ENCODE data around the gene ZDHHC7.
"Not testable (repeated sequence)": the region's sequence is repeated elsewhere in the genome, so short reads cannot be mapped to it uniquely, and the experiment has no call there.

Gene ZDHHC7, protein sequence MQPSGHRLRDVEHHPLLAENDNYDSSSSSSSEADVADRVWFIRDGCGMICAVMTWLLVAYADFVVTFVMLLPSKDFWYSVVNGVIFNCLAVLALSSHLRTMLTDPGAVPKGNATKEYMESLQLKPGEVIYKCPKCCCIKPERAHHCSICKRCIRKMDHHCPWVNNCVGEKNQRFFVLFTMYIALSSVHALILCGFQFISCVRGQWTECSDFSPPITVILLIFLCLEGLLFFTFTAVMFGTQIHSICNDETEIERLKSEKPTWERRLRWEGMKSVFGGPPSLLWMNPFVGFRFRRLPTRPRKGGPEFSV
- 47.7 to 70.1 reads per million in 2 donors for total RNA-seq

DNA sequence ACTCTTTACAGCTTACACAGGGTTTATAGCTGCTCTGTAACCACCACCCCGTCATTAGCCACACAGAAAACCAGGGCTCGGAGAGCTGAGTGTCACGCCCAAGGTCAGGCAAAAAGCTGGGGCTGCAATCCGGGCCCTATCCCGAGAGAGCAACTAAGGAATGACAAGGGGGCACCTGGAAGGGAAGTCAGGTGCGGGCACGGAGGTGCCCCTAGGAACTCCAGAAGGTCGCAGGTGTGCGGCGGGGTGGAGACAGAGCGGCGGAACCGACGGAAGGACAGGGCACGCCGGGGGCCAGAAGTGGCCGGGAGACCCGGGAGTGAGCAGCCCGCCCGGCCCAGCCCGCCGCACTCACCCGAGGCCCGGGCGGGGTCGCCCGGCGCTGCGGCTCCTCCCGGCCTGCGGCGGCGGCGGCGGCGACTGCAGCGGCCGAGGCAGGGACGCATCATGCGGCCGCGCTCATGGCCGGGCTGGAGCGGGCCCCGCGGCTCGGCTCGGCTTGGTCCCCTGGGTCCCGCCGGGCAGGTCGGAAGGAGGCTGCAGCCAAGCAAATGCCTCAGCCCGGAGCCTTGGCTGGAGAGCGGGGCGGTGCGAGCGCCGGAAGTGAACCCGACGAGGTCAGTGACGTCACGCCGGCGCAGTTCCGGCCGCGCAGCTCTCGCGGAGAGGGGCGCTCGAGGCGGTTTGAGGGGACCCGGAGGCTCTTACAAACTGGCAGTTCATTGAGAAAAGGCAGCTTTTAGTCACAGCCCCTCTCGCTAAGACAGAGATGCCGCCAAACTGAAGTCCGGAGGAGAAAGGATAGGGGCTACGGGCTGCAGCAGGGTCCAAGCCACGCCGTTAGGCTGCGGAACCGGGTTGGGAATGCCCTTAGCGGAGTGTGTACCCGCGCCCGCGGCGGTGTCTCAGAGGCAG is at the start of gene ZDHHC7:
Gene ZDHHC7 (minus strand): TSS at position 605 of the 915 bp plus-strand sequence. CDS start 20,917 bp downstream, outside the sequence.
- peak; percentile 73 to 88 (median 78) for DNase-seq

DNA sequence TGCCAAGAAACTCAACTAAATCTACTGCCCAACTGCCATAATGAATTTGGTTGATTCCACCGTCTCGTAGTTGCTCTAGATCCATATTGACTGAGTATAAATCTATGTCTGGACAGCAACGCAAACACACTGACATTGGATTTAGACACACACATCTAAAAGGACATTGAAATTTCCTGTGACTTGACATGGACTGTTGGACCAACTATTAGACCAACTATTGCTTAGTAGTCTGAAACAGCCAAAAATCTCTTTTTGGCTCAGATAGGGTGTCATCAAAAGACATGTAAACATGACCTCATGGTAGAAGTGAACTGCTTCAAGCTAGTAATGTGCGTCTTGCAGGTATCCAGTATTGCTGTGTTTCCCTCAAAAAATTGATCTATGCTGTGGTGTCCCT is 47.6 kb upstream of the ZDHHC7 start:
- no peak for DNase-seq

DNA sequence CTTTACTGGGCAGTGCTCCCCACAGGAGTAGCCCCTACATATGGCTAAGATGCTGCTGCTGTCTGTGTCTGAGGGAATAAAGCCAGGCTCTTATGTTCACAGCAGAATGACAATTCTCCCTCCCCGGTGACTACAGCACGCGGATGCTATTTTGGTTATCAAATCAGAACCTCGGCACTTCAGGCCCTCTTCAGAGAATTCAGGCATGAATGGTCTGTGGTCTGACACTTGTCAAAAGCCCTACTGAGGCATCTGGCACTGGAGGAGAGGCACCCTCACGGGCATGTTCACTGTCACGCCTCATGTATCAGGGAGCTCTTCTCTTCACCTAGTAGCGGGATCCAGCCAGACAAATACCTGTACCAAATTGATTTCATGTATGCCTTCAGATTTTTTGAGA is 46.6 kb upstream of the ZDHHC7 start:
- no peak for DNase-seq

DNA sequence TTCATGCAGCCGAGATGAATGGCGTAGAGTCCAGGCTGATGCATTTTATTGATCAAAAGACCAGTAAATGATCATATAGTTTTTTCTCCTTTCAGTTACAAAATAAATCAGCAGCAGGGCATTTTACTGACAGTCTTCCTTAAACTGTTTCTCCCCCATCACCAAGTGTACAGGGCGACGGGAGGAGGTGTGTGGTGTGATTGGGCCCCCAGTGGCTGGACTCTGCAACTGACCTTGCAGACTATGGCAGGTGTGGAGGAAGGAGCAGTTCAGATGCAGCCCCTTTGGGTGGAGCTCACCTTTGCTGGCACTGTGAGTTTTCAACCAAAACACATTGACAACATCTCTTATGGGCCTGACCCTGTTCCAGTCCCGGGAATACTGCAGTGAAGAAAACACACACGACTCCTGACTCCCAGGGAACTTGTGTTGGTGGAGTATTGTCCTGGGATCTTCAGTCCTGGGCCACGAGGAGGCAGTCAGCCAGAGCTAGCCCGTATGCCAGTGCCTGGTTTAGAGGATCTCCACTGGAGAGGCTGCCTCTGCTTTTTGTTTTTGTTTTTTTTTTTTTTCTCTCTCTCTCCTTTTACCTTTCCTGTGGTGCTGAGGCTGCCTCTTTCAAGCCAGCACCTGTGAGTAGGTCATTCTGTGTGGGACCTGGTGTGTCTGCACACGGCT is 46.0 kb upstream of the ZDHHC7 start:
- no peak for DNase-seq

DNA sequence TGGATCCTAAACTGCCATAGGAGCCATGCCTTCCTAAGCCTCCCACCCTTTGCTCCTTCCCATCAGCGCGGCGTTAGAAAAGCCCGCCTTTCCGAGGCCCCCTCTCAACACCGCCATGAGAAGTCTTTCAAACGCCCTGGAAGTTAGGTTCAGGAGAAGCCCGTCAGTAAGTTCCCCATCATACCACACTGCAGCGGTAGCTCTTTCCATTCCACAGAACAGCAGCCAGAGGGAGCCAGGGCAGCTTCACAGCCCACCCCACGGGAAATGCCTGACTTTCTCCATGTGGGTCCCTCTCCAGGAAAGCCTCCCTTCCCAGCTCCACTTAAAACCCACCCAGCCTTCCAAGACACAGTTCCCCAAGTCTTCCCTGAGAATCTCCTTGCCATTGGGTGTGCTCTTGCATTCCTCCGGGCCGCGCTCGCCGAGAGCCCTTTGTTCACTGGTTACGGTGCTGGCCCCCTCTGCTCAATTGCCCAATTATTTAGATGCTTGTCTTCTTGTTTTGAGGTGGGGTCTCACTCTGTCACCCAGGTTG is 44.9 kb upstream of the ZDHHC7 start:
- no peak for DNase-seq

DNA sequence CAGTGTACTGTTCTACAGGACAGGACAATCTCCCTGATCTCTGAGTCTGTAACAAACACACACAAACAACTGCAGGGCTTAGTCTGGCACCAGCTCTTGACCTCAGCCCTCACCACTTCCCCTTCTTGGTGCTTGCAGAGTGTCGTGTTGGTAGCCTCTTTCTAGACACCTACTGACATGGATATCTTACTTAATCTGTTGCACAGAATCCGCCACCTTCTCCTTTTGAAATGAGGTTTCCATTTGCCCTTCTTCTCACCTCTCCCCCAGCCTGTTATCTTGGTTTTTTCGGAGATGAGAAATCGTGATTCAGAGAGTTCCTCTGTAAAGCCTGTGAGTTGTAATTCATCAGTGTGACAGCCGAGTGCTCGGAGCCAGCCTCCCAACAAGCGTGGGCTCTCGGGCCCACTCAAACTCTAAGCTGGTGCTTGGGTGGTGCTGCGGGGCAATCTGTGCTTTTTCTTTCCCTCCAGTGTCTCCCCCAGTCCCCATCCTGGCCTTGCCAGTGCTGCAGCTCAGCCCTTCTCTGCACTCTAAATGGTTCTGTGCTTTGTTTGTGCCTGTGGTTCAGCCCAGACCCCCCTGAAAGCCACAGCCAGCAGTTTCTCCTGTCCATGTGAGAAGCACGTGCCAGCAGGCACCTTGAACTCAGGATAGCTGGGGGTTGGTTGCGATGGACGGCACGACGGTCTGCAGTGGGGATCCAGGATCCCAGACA is 44.3 kb upstream of the ZDHHC7 start:
- peak in 4 of 5 experiments; percentile 35 to 99 (median 66) for DNase-seq

DNA sequence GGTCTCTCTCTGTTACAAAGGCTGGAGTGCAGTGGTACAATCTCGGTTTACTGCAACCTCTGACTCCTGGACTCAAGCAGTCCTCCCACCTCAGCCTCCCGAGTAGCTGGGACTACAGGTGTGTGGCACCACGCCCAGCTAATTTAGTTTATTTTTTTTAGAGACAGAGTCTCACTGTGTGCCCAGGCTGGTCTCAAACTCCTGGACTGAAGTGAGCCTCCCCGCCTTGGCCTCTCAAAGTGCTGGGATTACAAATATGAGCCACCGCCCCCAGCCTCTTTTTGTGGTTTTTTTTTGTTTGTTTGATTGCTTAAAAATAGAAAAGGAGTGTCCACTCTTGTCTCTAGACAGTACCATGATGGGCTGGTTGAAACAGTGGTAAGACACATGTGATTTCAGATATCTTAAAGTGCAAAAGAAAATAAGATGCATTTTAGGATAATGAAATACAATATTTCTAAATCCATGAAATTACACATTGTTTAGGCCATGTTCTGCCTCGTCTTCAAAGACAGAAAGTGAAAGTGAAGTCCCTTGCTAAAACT is 43.7 kb upstream of the ZDHHC7 start:
- DNase-seq = no peak

DNA sequence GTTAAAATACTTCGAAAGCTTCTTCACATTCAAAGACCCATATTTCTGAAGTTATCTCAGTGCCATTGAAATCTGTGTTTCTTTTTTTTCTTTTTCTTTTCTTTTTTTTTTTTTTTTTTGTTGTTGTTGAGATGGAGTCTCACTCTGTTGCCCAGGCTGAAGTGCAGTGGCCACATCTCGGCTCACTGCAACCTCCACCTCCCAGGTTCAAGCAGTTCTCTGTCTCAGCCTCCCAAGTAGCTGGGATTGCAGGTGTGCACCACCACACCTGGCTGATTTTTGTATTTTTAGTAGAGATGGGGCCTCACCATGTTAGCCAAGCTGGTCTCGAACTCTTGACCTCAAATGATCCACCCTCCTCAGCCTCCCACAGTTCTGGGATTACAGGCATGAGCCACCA is 43.0 kb upstream of the ZDHHC7 start:
- DNase-seq = not testable (repeated sequence)

DNA sequence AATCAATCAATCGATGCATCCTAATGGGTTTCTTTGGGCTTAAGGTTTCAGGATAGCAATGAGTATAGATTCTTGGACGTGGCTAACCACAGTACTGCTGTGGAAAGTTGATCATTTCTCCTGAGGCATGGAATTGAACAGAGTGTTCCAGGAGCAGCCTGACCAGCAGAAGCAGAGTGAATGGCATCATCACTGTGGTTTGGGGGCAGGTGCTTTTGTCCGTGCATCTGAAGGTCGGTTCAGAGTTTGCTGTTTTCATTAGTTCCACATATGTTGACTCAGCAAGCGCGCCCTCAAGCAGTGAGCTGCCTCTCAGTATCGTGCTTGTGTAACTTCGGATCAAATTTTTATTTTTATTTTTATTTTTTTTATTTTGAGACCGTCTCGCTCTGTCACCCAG is 41.2 kb upstream of the ZDHHC7 start:
- no peak for DNase-seq

DNA sequence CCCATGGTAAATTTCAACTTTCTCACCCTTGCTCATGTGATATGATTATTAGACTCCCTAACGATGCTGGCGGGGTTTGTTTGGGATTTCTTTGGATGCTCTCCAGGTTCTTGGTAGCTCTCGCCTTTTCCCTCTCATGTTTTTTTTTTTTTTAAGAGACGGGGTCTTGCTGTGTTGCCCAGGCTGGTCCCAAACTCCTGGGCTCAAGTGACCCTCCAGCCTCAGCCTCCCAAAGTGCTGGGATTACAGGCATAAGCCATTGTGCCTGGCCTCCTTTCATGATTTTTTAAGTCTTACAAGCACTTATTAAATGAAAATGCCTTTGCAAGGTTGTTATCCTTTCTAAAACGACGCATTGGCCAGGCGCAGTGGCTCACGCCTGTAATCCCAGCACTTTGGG is 40.3 kb upstream of the ZDHHC7 start:
- no peak for DNase-seq

DNA sequence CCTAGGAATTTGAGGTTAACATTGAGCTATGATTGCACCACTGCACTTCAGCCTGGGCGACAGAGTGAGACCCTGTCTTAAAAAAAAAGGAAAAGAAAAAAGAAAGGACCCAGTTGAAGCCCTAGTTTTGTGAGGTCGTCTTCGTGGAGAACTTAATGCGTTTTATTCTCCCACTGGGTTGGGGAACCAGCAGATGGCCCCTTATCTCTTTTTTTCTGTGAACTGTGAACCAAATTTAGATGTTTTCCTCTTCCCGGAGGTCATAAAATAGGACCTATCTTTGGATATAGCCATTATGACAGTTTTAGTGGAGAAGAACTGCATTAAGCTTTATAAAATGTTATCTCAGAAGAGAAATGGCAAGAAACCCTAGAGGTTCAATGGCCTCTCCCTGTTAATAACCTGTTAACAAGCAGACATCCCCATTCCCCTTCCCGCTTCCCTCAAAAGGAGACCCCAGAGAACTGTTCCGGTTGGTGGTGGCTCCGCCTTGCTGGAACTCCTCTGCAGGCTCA is 39.8 kb upstream of the ZDHHC7 start:
- DNase-seq = no peak

DNA sequence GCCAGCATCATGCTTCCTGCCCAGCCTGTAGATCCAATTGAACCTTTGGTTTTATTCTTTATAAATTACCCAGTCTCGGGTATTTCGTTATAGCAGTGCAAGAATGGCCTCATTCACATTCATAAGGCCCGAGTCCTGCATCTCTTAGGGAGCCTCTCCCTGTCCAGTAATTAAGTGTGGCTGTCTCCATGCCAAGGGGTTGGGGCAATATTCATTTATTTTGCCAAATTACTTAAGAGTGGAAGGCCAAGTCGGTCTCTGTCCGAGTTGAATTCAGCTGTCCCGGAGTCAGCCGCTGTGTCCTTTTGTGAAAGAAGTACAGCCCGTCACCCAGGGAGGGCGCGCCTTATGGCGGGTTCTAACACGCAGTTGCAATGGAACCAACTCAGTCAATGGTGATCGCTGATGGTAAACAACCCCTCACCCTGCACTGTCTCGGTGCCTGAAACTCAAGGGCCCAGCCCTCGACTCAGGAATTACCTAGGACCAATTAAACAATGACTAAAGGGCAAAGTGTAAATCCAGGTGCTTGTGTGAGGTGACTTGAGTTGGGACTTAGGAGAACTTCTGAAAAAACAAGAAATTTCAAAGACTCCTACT is 38.5 kb upstream of the ZDHHC7 start:
- no peak for DNase-seq

DNA sequence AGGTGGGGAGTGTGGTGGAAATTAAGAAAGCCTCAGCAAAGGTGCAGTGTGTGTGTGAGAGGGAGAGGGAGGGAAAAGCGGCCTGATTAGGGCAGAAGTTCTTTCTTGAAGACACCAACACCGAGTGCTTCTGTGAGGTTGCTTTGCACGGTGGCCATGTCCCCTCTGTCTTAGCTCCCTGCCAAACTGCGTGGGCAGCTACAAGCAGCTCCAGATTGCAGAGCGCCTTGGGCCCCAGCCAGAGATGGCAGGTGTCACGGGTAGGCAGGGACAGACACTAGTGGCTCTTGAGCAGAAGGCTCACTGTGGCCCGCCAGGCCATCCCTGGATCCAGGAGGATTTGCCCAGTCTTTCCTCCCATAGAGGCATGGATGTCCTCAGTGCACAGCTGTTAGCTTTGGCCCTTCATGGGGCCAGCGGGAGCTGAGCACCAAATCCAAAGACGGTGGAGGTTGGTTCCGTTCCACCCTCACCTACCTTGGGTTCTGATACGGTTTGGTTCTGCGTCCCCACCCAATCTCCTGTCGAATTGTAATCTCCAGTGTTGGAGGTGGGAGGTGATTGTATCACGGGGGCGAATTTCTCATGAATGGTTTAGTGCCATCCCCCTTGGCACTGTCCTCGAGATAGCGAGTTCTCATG is 37.7 kb upstream of the ZDHHC7 start:
- no peak for DNase-seq

DNA sequence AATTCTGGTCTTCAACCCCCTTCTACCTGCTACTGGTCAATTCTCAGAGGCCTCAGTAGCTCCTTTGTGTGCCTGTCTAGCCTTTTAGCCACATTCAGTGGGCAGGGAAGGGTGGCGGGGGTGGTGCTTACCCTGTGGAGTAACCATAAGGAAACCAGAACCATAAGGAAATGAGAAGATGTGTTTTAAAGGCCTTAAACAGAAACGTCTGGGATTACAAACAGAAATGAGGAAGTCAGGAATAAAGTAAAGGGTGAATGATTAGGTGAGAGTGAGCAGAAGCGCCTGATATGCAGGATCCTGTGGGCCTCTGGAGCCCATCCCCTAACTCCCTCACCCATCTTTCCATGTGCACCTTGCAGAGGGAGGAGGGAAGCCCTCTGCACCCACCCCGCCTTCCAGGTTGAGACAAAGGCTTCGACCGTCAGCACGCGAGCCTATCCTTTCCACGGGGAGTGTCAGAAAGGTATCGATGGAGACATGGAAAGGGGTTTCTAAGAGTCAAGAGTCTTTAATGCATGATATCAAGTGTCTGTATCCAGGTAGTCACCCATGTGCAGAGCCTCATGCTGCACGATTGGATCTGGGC is 36.6 kb upstream of the ZDHHC7 start:
- DNase-seq = no peak

DNA sequence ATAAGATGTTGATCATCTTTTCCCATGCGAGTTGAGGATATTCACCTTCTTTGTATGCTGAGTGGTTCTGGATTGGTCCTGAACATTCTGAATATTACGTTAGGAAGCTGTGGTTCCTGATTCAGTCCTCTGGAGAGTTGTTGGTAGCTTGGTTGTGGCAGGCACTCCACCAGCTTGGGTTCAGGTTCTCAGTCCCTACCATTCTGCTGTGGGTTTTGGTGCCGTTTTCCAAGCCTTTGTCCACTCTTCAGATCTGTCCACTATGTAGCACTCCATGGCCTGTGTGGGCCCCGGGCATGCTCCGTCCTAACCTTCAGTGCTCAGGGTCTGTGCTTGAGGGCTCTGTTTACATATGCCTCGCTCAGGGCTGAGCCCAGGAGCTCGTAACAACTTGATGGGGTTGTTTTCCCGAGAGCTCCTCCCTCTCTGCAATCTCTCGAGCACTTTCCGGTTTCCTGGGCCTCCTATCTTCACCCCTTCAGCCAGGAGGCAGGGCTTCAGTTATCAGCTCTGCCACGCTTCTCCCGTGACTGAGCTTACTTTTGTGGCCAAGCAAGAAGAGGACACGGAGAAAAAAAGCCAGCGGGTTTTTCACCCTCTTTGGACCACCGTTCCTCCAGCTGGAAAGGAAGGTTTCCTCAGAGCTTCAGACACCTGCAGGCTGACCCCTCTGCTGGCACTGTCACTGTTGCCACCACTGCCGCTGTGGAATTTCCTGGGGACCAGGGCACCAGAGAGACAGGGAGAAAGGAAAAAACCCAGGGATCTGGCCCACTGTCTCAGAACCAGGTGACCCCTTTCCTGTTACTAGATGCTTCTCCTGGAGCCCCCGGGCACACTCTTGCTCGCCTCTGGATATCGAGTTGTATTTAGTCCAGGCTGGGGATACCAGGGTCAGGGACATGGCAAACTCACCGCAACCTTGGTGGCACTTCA is 35.9 kb upstream of the ZDHHC7 start:
- no peak for DNase-seq

DNA sequence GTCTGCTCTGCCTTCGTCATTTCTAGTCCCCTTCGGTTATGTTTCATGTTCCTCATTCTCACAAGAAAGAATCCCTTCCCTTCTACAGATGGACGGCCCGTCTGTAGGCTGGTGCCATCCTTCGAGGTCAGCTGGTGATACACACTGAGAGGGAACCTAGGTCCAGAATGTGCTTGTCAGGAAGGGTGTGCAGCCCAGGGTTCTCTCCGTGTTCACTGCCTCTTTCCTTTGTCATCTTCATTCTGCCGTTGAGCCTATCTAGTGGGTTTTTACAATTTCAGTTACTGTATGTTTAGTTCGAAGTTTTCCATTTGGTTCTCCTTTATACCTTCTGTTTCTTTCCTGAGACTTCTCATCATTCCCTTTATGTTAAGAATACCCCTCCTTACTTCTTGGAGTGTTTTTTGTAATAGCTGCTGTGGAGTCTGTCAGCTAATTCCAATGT is 35.2 kb upstream of the ZDHHC7 start:
- no peak for DNase-seq

DNA sequence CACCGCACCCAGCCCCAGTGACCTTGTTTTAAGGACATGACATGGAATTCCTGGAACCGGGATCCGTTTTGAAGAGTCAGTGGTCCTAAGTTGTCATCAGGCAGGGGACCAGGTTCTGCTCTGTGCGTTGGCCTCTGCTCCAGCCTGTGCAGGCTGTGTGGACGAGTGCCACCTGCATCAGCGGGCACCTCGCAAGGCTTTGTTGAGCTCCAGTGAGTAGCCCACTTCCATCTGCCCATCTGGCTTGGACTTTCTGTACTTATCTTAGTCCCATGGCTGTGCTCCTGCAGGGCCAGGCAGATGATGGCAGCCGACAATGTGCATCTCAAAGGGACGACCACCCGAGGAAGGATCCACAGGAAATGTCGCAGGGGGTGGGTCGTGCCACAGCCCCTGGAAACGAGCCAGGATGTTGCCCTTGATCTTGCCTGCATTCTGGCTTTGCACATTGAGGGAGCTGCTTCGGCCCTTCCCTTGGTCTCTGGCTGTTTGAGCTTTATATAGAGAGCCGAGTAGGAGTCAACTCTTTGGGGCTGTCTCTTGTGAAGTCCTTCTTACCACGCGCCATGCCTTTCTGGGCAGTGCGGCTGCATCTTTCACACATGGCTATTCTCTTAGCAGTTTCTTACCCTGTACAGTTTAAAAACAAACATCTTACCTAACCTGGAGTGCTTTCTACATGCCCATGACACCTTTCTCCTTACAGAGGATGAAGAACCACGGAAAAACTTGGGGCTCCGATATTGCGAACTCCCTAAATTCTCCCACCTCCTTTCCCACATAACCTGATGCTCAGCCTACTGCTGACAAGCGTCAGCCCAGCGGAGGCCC is 34.5 kb upstream of the ZDHHC7 start:
- no peak for DNase-seq

DNA sequence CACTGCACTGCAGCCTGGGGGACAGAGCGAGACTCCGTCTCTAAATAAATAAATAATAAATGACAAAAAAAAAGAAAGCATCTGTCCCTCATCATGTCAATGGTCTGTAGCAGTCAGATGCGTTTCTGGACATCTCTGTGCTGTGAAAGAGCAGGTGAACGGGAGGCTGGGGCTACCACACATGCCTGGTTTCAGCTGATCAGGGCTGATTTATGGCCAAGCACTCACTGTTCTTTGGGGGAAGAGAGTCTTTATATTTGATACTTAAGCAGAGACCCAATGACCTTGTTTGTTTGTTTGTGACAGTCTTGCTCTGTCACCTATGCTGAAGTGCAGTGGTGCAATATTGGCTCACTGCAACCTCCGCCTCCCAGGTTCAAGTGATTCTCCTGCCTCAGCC is 33.7 kb upstream of the ZDHHC7 start:
- DNase-seq = no peak
